CD8-positive, alpha-beta memory T cell (primary cell): ENCODE data around the gene GPX5. TPM values are rescaled to one million over a fixed set of nuclear protein-coding genes. Genes with fewer than 3 reads are reported as not detected.

Source experiments
- CTCF ChIA-PET: fragments of 350-600 bp; sonication (Branson Sonifier 250); formaldehyde crosslinking; loops from one replicate; lab custom pipeline; 2021; ENCODE audit warnings: antibody characterized with exemption; lab: Charles Lee
- POLR2A ChIA-PET: fragments of 350-600 bp; sonication (Branson Sonifier 250); formaldehyde crosslinking; loops from one replicate; lab custom pipeline; 2021; ENCODE audit warnings: antibody characterized with exemption; lab: Charles Lee
- DNase-seq, 5 donors: peaks; one replicate each; pipeline versions ENCODE4 v3.0.0 to v3.0.0-alpha.2; 2020 to 2022; ENCODE audit warnings: mixed read lengths in 1 of 5
- H3K27ac ChIP-seq: one replicate; pipeline ENCODE4 v1.7.0; 2013; ENCODE audit warnings: low read depth, mild to moderate bottlenecking, low read length, moderate library complexity
- H3K27me3 ChIP-seq: 2 replicates; pipeline ENCODE4 v1.7.0; 2013; ENCODE audit warnings: low read length, mild to moderate bottlenecking; ENCODE audit not compliant: insufficient read depth, poor library complexity, severe bottlenecking
- H3K36me3 ChIP-seq: 2 replicates; pipeline ENCODE4 v1.7.0; 2013; ENCODE audit warnings: mild to moderate bottlenecking, low read length, moderate library complexity; ENCODE audit not compliant: insufficient read depth
- H3K4me1 ChIP-seq: 2 replicates; pipeline ENCODE4 v1.7.0; 2013; ENCODE audit warnings: mild to moderate bottlenecking, low read length, moderate library complexity; ENCODE audit not compliant: insufficient read depth
- H3K4me3 ChIP-seq: 2 replicates; pipeline ENCODE4 v1.7.0; 2013; ENCODE audit warnings: mild to moderate bottlenecking, low read length
- H3K9me3 ChIP-seq: 2 replicates; pipeline ENCODE4 v1.7.0; 2013; ENCODE audit warnings: mild to moderate bottlenecking, low read length
- H3K27ac Mint-ChIP-seq, 8 donors: one replicate each; pipeline ENCODE4 v1.8.0; 2020 to 2021; ENCODE audit warnings: mixed read lengths in 8 of 8, mild to moderate bottlenecking in 6 of 8, inconsistent platforms in 3 of 8, moderate library complexity in 3 of 8
- H3K27me3 Mint-ChIP-seq, 2 donors: one replicate each; pipeline ENCODE4 v1.8.0; 2020 to 2021; ENCODE audit warnings: mixed read lengths in 2 of 2, mild to moderate bottlenecking in 1 of 2, moderate library complexity in 1 of 2
- H3K36me3 Mint-ChIP-seq, 3 donors: one replicate each; pipeline ENCODE4 v1.8.0; 2020 to 2021; ENCODE audit warnings: mixed read lengths in 3 of 3, inconsistent platforms in 1 of 3, mild to moderate bottlenecking in 1 of 3
- H3K4me1 Mint-ChIP-seq, 3 donors: one replicate each; pipeline ENCODE4 v1.8.0; 2020 to 2021; ENCODE audit warnings: mixed read lengths in 3 of 3, inconsistent platforms in 1 of 3, mild to moderate bottlenecking in 1 of 3
- H3K4me3 Mint-ChIP-seq, 7 donors: one replicate each; pipeline ENCODE4 v1.8.0; 2020 to 2021; ENCODE audit warnings: mixed read lengths in 7 of 7, mild to moderate bottlenecking in 6 of 7, moderate library complexity in 4 of 7, inconsistent platforms in 2 of 7
- H3K9me3 Mint-ChIP-seq, 5 donors: one replicate each; pipeline ENCODE4 v1.8.0; 2020 to 2022; ENCODE audit warnings: mixed read lengths in 5 of 5, mild to moderate bottlenecking in 3 of 5, moderate library complexity in 2 of 5, inconsistent platforms in 1 of 5
- polyA plus RNA-seq: library from polyadenylated mRNA; unstranded; fragments of 300-500 nt; fragmentation: Illumina TruSeq; gene quantifications from one replicate; pipeline ENCODE4 v1.2.3, GENCODE V29; 2021
- total RNA-seq, 2 experiments: library from RNA; stranded (reverse); gene quantifications; one replicate each; pipeline ENCODE4 v1.2.3, GENCODE V29; 2021

Gene GPX5
- total and polyA plus RNA-seq, 3 experiments from 2014 or later, result 0.84 TPM; not detected in 2

DNA sequence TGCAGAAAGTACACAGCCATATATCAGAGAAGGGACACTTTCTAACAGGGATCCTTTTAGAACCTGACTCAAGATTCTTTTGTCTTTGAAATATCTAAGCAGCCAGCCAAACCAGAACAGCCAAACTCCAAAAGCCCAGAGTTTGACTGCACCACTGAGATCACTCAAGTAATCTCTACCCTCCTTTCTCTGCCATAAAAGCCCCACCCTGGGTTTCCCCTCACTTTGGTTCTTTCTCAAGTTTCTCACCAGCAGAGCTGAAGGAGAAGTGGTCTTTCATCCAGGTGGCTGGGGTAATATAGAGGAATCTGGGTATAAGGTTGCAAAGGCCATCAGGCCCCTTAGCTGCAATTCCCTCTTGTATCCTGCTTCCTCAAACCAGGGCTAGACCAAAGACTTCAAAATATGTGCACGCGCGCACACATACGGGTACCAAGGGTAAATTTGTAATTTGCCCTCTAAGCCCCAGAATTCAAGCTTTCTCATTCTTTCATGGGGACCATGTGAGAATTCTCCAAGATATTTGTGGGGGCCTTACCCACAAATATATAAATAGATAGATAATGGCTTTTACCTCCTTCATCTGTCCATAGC lies 42.9 kb downstream of the GPX5 start:
- H3K27me3 ChIP-seq, result peaks cover 6% of the 10 kb centered on the region
- no peaks in the 10 kb centered on the region for H3K4me1 Mint-ChIP-seq
- H3K27ac ChIP-seq, result no peak overlapping the region
- H3K27ac Mint-ChIP-seq, result no peak overlapping the region
- H3K4me1 ChIP-seq, result no peaks in the 10 kb centered on the region
- ChIA-PET POLR2A (no interaction called here), CTCF (no interaction called here)
- no peaks in the 10 kb centered on the region for H3K9me3 ChIP-seq
- peaks cover 0 to 4% (median 1%) of the 10 kb centered on the region in 3 donors for H3K36me3 Mint-ChIP-seq
- H3K36me3 ChIP-seq, result no peaks in the 10 kb centered on the region
- no peak for DNase-seq
- H3K27me3 Mint-ChIP-seq, result peaks cover 16 to 65% of the 10 kb centered on the region in 2 donors
- peaks cover 0 to 1% (median 0%) of the 10 kb centered on the region in 5 donors for H3K9me3 Mint-ChIP-seq
- H3K4me3 ChIP-seq, result no peak overlapping the region
- H3K4me3 Mint-ChIP-seq, result no peak overlapping the region

- Mint-ChIP-seq H3K4me1 (no peaks in the 10 kb centered on the region), H3K36me3 (peaks cover 0 to 4% (median 1%) of the 10 kb centered on the region in 3 donors), H3K27ac (no peak overlapping the region), H3K9me3 (peaks cover 0 to 1% (median 0%) of the 10 kb centered on the region in 5 donors), H3K4me3 (no peak overlapping the region), H3K27me3 (peaks cover 16 to 64% of the 10 kb centered on the region in 2 donors)
- no peak overlapping the region for H3K27ac ChIP-seq
- no peak for DNase-seq
- peaks cover 6% of the 10 kb centered on the region for H3K27me3 ChIP-seq
- no peaks in the 10 kb centered on the region for H3K36me3 ChIP-seq
- no peaks in the 10 kb centered on the region for H3K4me1 ChIP-seq
- H3K4me3 ChIP-seq, result no peak overlapping the region
- POLR2A ChIA-PET, result no interaction called here
- no peaks in the 10 kb centered on the region for H3K9me3 ChIP-seq
- CTCF ChIA-PET, result no interaction called here
Observed at GRCh38 chr6:28569748-28570147, 44.1 kb downstream of the GPX5 start.

DNA sequence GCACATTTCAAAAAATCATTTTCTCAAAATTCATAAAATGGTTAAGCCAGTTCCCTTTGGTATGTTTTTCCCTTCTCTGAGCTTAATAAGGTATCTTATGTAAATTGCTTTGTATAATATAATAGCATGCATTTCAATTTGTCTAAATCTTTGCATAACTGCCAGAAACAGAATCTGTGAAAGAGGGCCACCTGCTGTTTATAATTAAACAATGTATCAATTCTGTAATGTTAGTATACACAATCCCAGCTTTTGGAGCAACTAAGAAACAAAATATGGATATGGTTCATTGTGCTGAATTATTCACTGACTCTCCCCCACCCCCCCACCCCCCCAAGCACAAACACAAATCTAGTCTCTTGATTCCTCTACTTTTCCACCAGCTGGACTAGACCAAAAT lies 54.8 kb downstream of the GPX5 start:
- no peaks in the 10 kb centered on the region for H3K36me3 Mint-ChIP-seq
- POLR2A ChIA-PET, result interaction anchor here (0.7 kb wide), 1 partner anchor 1031 kb away, joined by 5 read pairs; no protein-coding TSS in a partner anchor
- Histone ChIP-seq H3K4me3 (no peak overlapping the region), H3K9me3 (no peaks in the 10 kb centered on the region), H3K27me3 (no peaks in the 10 kb centered on the region), H3K36me3 (no peaks in the 10 kb centered on the region), H3K27ac (no peak overlapping the region), H3K4me1 (no peaks in the 10 kb centered on the region)
- CTCF ChIA-PET, result no interaction called here
- no peaks in the 10 kb centered on the region for H3K9me3 Mint-ChIP-seq
- H3K27me3 Mint-ChIP-seq, result peaks cover 13 to 66% of the 10 kb centered on the region in 2 donors
- no peak overlapping the region for H3K4me3 Mint-ChIP-seq
- no peak overlapping the region for H3K27ac Mint-ChIP-seq
- no peaks in the 10 kb centered on the region for H3K4me1 Mint-ChIP-seq
- DNase-seq, result no peak

DNA sequence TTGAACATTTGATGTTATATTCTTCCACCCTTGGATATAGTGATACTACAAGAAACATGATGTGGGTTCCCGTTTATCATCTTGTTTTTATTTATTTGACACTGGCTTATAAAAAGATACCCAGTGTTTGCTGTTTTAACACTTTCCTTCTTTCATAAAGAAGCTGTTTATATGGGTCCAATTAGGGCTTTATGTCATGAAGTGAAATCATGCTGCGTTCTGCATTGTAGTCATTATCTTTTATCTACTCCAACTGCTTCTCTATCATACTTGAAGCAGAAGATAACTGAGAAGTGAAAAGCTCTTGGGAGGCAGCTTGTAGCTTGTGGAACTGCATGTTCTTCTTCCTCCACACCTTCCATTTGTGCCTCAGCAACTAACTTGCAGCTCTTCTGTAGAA lies 57.8 kb downstream of the GPX5 start:
- H3K9me3 Mint-ChIP-seq, result peaks cover 3 to 16% (median 15%) of the 10 kb centered on the region in 5 donors
- Histone ChIP-seq H3K9me3 (peaks cover 5% of the 10 kb centered on the region), H3K4me3 (no peak overlapping the region), H3K27ac (no peak overlapping the region), H3K27me3 (peaks cover 22% of the 10 kb centered on the region), H3K36me3 (no peaks in the 10 kb centered on the region), H3K4me1 (peaks cover 12% of the 10 kb centered on the region)
- H3K27me3 Mint-ChIP-seq, result peaks cover 37 to 76% of the 10 kb centered on the region in 2 donors
- no peak overlapping the region for H3K27ac Mint-ChIP-seq
- peaks cover 10 to 17% (median 13%) of the 10 kb centered on the region in 3 donors for H3K4me1 Mint-ChIP-seq
- CTCF ChIA-PET, result no interaction called here
- H3K4me3 Mint-ChIP-seq, result no peak overlapping the region
- H3K36me3 Mint-ChIP-seq, result peaks cover 0 to 4% (median 2%) of the 10 kb centered on the region in 3 donors
- DNase-seq, result no peak
- POLR2A ChIA-PET, result no interaction called here

Other genes starting within 250 kb of the GPX5 start
- gene PGBD1, start 244.3 kb upstream of the GPX5 start, total RNA-seq, result 1 to 10 TPM; 4.6 to 5.4 TPM
- gene PGBD1, start 244.3 kb upstream of the GPX5 start, polyA plus RNA-seq, result 0.87 TPM
- 1 to 10 TPM; 1.1 to 2.6 TPM for gene ZSCAN31, start 189.7 kb upstream of the GPX5 start, total RNA-seq
- 0.72 TPM for gene ZSCAN31, start 189.7 kb upstream of the GPX5 start, polyA plus RNA-seq
- gene ZKSCAN3, start 175.9 kb upstream of the GPX5 start, total RNA-seq, result 1 to 10 TPM; 3.0 to 4.7 TPM
- gene ZKSCAN3, start 175.9 kb upstream of the GPX5 start, polyA plus RNA-seq, result 3.2 TPM
- gene ZSCAN12, start 126.1 kb upstream of the GPX5 start, total RNA-seq, result 1 to 10 TPM; 4.3 to 4.4 TPM
- 2.2 TPM for gene ZSCAN12, start 126.1 kb upstream of the GPX5 start, polyA plus RNA-seq
- 1 to 10 TPM in 1 of 2 experiments, under 1 TPM in 1; 0.63 to 1.3 TPM for gene ZSCAN23, start 82.4 kb upstream of the GPX5 start, total RNA-seq
- gene ZSCAN23, start 82.4 kb upstream of the GPX5 start, polyA plus RNA-seq, result not detected
- not detected for gene GPX6, start 10.1 kb upstream of the GPX5 start, total RNA-seq
- gene GPX6, start 10.1 kb upstream of the GPX5 start, polyA plus RNA-seq, result not detected